SK-N-SH (cell line): ENCODE measurements around the gene PCDHGA12. TPM values are rescaled to one million over a fixed set of nuclear protein-coding genes. Genes with fewer than 3 reads are reported as not detected.
"Not testable (repeated sequence)": the region's sequence is repeated elsewhere in the genome, so short reads cannot be mapped to it uniquely, and the experiment has no call there.

Experiments
- CTCF ChIA-PET: fragments of 300-600, 350-600 bp; formaldehyde crosslinking; extraction: SDS; loops from one replicate; lab custom pipeline; 2021; lab: Yijun Ruan, JAX
- POLR2A ChIA-PET: fragments of 350-600 bp; sonication (Branson Sonifier 250); formaldehyde crosslinking; extraction: SDS; loops from one replicate; lab custom pipeline; 2020; ENCODE audit warnings: antibody characterized with exemption, inconsistent platforms; lab: Yijun Ruan, JAX
- DNase-seq: peaks from one replicate; pipeline ENCODE4 v3.0.0; 2012
- H2AFZ ChIP-seq: fragments of 200-600 bp; sonication (generic); 2 replicates; pipeline ENCODE4 v1.8.1; 2016; ENCODE audit warnings: antibody characterized with exemption, mild to moderate bottlenecking, low read depth
- H3F3A ChIP-seq: fragments of 200-600 bp; sonication (generic); replicated peaks from 2 replicates; pipeline ENCODE3; 2016; ENCODE audit warnings: antibody characterized with exemption, mild to moderate bottlenecking; ENCODE audit not compliant: insufficient read depth
- H3K27ac ChIP-seq, 2 experiments: fragments of 200-500 bp in 1 of 2; fragments of 200-600 bp in 1 of 2; sonication (Bioruptor generic) in 1 of 2; sonication (generic), shearing (Covaris generic) in 1 of 2; 2 replicates each; pipeline versions ENCODE4 v1.5.1 to v1.6.1; 2014 to 2016; ENCODE audit warnings: low read depth in 2 of 2, inconsistent platforms in 1 of 2, low read length in 1 of 2, mild to moderate bottlenecking in 1 of 2, mixed read lengths in 1 of 2
- H3K27me3 ChIP-seq: fragments of 200-600 bp; sonication (generic), shearing (Covaris generic); 2 replicates; pipeline ENCODE4 v1.6.1; 2016; ENCODE audit warnings: mixed run types; ENCODE audit not compliant: insufficient read depth
- H3K36me3 ChIP-seq, 2 experiments: fragments of 200-500 bp in 1 of 2; fragments of 200-600 bp in 1 of 2; sonication (Bioruptor generic) in 1 of 2; sonication (generic) in 1 of 2; replicated peaks in 1 of 2; 2 replicates each; pipeline versions ENCODE3 to v1.5.1; 2014 to 2016; ENCODE audit warnings: low read length in 1 of 2, mild to moderate bottlenecking in 1 of 2; ENCODE audit not compliant: insufficient read depth in 2 of 2, control insufficient read depth in 1 of 2
- H3K4me1 ChIP-seq, 2 experiments: fragments of 200-500 bp in 1 of 2; fragments of 200-600 bp in 1 of 2; sonication (Bioruptor generic) in 1 of 2; sonication (generic), shearing (Covaris generic) in 1 of 2; 2 replicates each; pipeline versions ENCODE4 v1.5.1 to v1.6.1; 2014 to 2016; ENCODE audit warnings: low read depth in 1 of 2, low read length in 1 of 2, mixed run types in 1 of 2; ENCODE audit not compliant: insufficient read depth in 2 of 2, control insufficient read depth in 1 of 2
- H3K4me2 ChIP-seq: fragments of 200-600 bp; sonication (generic), shearing (Covaris generic); 2 replicates; pipeline ENCODE4 v1.6.1; 2017; ENCODE audit warnings: mixed run types
- H3K4me3 ChIP-seq, 2 experiments: fragments of 200-500 bp in 1 of 2; fragments of 200-600 bp in 1 of 2; sonication (Bioruptor generic) in 1 of 2; sonication (generic), shearing (Covaris generic) in 1 of 2; 2 replicates each; pipeline versions ENCODE4 v1.5.1 to v1.8.1; 2014 to 2016; ENCODE audit warnings: low read depth in 2 of 2, inconsistent platforms in 1 of 2, low read length in 1 of 2, mild to moderate bottlenecking in 1 of 2, mixed read lengths in 1 of 2, moderate library complexity in 1 of 2
- H3K79me2 ChIP-seq: fragments of 200-600 bp; sonication (generic); 2 replicates; pipeline ENCODE4 v1.8.1; 2017; ENCODE audit warnings: mild to moderate bottlenecking; ENCODE audit not compliant: insufficient read depth
- H3K9ac ChIP-seq: fragments of 200-600 bp; sonication (generic); 2 replicates; pipeline ENCODE4 v1.6.1; 2017; ENCODE audit warnings: mixed run types
- H3K9me2 ChIP-seq: fragments of 200-600 bp; sonication (generic); 2 replicates; pipeline ENCODE4 v1.6.1; 2017; ENCODE audit warnings: mixed run types
- H3K9me3 ChIP-seq: fragments of 200-600 bp; sonication (generic); 2 replicates; pipeline ENCODE4 v1.6.1; 2017; ENCODE audit warnings: mixed run types, mild to moderate bottlenecking, moderate library complexity
- H4K20me1 ChIP-seq: fragments of 200-600 bp; sonication (generic); 2 replicates; pipeline ENCODE4 v1.6.1; 2017; ENCODE audit warnings: mild to moderate bottlenecking, mixed run types; ENCODE audit not compliant: insufficient read depth
- CHD2 ChIP-seq: fragments of 150-350 bp; IDR thresholded peaks from 2 replicates; pipeline ENCODE4 v1.6.1; 2018; ENCODE audit warnings: low read length; ENCODE audit not compliant: partially characterized antibody
- CTCF ChIP-seq: fragments of 200-600 bp; sonication (generic); IDR thresholded peaks from 2 replicates; pipeline ENCODE4 v1.6.1; 2017; ENCODE audit warnings: antibody characterized with exemption, mild to moderate bottlenecking, moderate library complexity
- IRF3 ChIP-seq: fragments of 150-350 bp; IDR thresholded peaks from 2 replicates; pipeline ENCODE4 v1.6.1; 2016; ENCODE audit warnings: mild to moderate bottlenecking, low read depth, low read length
- NFIC ChIP-seq: IDR thresholded peaks from 2 replicates; pipeline ENCODE4 v1.4.0; 2012; ENCODE audit warnings: borderline replicate concordance
- NRF1 ChIP-seq: IDR thresholded peaks from 2 replicates; pipeline ENCODE4 v1.6.1; 2012; ENCODE audit warnings: low read depth, mild to moderate bottlenecking, low read length
- RAD21 ChIP-seq: IDR thresholded peaks from 2 replicates; pipeline ENCODE4 v1.6.1; 2012; ENCODE audit warnings: mild to moderate bottlenecking, low read length
- REST ChIP-seq: IDR thresholded peaks from 2 replicates; pipeline ENCODE4 v1.6.1; 2012; ENCODE audit warnings: mild to moderate bottlenecking, low read depth, low read length, moderate library complexity
- RXRA ChIP-seq: IDR thresholded peaks from 2 replicates; pipeline ENCODE4 v1.4.0; 2012; ENCODE audit warnings: low read depth, mild to moderate bottlenecking, borderline replicate concordance
- SMC3 ChIP-seq: IDR thresholded peaks from 2 replicates; pipeline ENCODE4 v1.6.1; 2012; ENCODE audit warnings: low read depth, low read length, improper control_type of control experiment
- TCF12 ChIP-seq: IDR thresholded peaks from 2 replicates; pipeline ENCODE4 v1.4.0; 2012
- USF1 ChIP-seq: IDR thresholded peaks from 2 replicates; pipeline ENCODE4 v1.4.0; 2012; ENCODE audit warnings: low read depth, borderline replicate concordance
- USF2 ChIP-seq: fragments of 150-350 bp; IDR thresholded peaks from 2 replicates; pipeline ENCODE4 v1.6.1; 2017; ENCODE audit warnings: antibody characterized with exemption, low read length, low read depth, borderline replicate concordance
- WGBS: methylation state at CpG from one replicate; pipeline ENCODE4 v1.1.6; 2017; ENCODE audit warnings: low lambda C conversion rate; 5-methylcytosine and 5-hydroxymethylcytosine counted together
- polyA plus RNA-seq, 3 experiments: library from polyadenylated mRNA; depleted of rRNA; stranded (reverse); fragments of >200 nt; gene quantifications; 2 replicates each; pipeline ENCODE4 v1.2.3, GENCODE V29; 2012

Gene PCDHGA12
- polyA plus RNA-seq, 1 of the 3 experiments (the other 2 are of a cell fraction) = 0.03 TPM

GRCh38 chr5:141417494-141418172, 12.7 kb upstream of the PCDHGA12 start, which contains the start of gene PCDHGB7:
Gene PCDHGB7 (plus strand): TSS chr5:141417677. CDS start chr5:141417860, 183 bp downstream.
- not testable (repeated sequence) for H4K20me1 ChIP-seq, H3F3A ChIP-seq, H3K4me1 ChIP-seq, H3K9me3 ChIP-seq, H3K9me2 ChIP-seq, H3K27me3 ChIP-seq
- POLR2A ChIA-PET = interaction anchor here (0.9 to 1.5 kb wide), 4 partner anchors 96 to 146 kb away, joined by 3 to 6 read pairs (median 4); no protein-coding TSS in a partner anchor
- WGBS = 62% methylated on average over 35 of the region's 47 CpGs
- H3K4me2 ChIP-seq = peak within 1 kb of the TSS; percentile 55
- peak; percentile 44; the same call in 1 of the 2 replicates for TF ChIP-seq NRF1
- TF ChIP-seq RAD21 = peak; percentile 90
- TF ChIP-seq SMC3 = peak; percentile 80
- peak; percentile 69 for TF ChIP-seq CTCF
- TF ChIP-seq RXRA = peak; percentile 21; the same call in 1 of the 2 replicates
- H3K79me2 ChIP-seq = peaks cover 18% of the 10 kb centered on the region; the same call in 1 of the 2 replicates
- H3K36me3 ChIP-seq = peaks cover 3 to 30% of the 10 kb centered on the region in 2 experiments
- CTCF ChIA-PET = interaction anchor here (0.6 to 2.2 kb wide), 35 partner anchors 9 to 241 kb away, joined by 3 to 44 read pairs (median 4); partner anchors contain the start of genes PCDHB14, PCDHB8, PCDHGA3 and PCDHGA8
- peak; percentile 85 for DNase-seq
- H3K4me3 ChIP-seq = peak within 1 kb of the TSS; percentile 56 to 63
- peak within 1 kb of the TSS; percentile 63 to 72 for H3K27ac ChIP-seq
- H3K9ac ChIP-seq = peak within 1 kb of the TSS; percentile 71
- peak within 1 kb of the TSS; percentile 63; the same call in 1 of the 2 replicates for H2AFZ ChIP-seq

GRCh38 chr5:141419074-141419880, 11.0 kb upstream of the PCDHGA12 start:
- H3K27me3 ChIP-seq = no peaks in the 10 kb centered on the region
- H3K9me3 ChIP-seq = 0 out of 2 replicates have a peak, but pooled peaks cover 7% of the 10 kb centered on the region
- no peak overlapping the region for H3K27ac ChIP-seq
- WGBS = 96% methylated on average over 48 of the region's 74 CpGs
- H3K4me2 ChIP-seq = no peak overlapping the region
- peaks cover 4% of the 10 kb centered on the region for H3F3A ChIP-seq
- H4K20me1 ChIP-seq = no peaks in the 10 kb centered on the region
- DNase-seq = no peak
- H3K4me3 ChIP-seq = peak overlapping the region in 1 of 2 experiments; percentile 56; a peak in 1 of 4 replicates
- CTCF ChIA-PET = interaction anchor here (1.3 to 1.7 kb wide), 2 partner anchors 141 to 145 kb away, joined by 3 to 5 read pairs; no protein-coding TSS in a partner anchor
- no peaks in the 10 kb centered on the region; a peak in 1 of 4 replicates for H3K4me1 ChIP-seq
- POLR2A ChIA-PET = no interaction called here
- H3K36me3 ChIP-seq = peaks cover 3 to 41% of the 10 kb centered on the region in 2 experiments
- H3K9ac ChIP-seq = no peak overlapping the region
- no peaks in the 10 kb centered on the region for H3K9me2 ChIP-seq
- peaks cover 18% of the 10 kb centered on the region; the same call in 1 of the 2 replicates for H3K79me2 ChIP-seq
- no peak overlapping the region for H2AFZ ChIP-seq
- TF ChIP-seq RXRA (no peak), CHD2 (no peak), RAD21 (no peak), TCF12 (no peak), USF1 (no peak), NRF1 (no peak), NFIC (no peak), IRF3 (no peak), USF2 (no peak), REST (no peak)
